Superior temporal gyrus (tissue), 1 donor: Measurements from ENCODE around the gene AURKA.
"Not testable (repeated sequence)": the region's sequence is repeated elsewhere in the genome, so short reads cannot be mapped to it uniquely, and the experiment has no call there.

Experiments used
- DNase-seq: peaks from one replicate; pipeline ENCODE4 v3.0.0-alpha.2; 2016; ENCODE audit errors: extremely low spot score

AURKA gene

GRCh38 chr20:56391596-56392131 lies 351 bp downstream of the AURKA start:
- no peak for DNase-seq

GRCh38 chr20:56391037-56391436 lies 978 bp downstream of the AURKA start:
- DNase-seq, result no peak

GRCh38 chr20:56390396-56390795 lies 1.6 kb downstream of the AURKA start:
- not testable (repeated sequence) for DNase-seq

GRCh38 chr20:56389807-56390206 lies 2.2 kb downstream of the AURKA start:
- DNase-seq, result no peak

GRCh38 chr20:56388882-56389281 lies 3.1 kb downstream of the AURKA start:
- DNase-seq, result no peak

- no peak for DNase-seq
Observed at GRCh38 chr20:56386219-56386618, 5.8 kb downstream of the AURKA start.

GRCh38 chr20:56385130-56385529 lies 6.9 kb downstream of the AURKA start:
- DNase-seq, result no peak

GRCh38 chr20:56383334-56383733 lies 8.7 kb downstream of the AURKA start:
- no peak for DNase-seq

- no peak for DNase-seq
Observed at GRCh38 chr20:56382696-56383095, 9.3 kb downstream of the AURKA start.

GRCh38 chr20:56381501-56381900 lies 10.5 kb downstream of the AURKA start:
- no peak for DNase-seq

- DNase-seq, result no peak
Observed at GRCh38 chr20:56380375-56380774, 11.6 kb downstream of the AURKA start.

- DNase-seq, result no peak
Observed at GRCh38 chr20:56378386-56378785, 13.6 kb downstream of the AURKA start.

GRCh38 chr20:56376331-56376730 lies 15.7 kb downstream of the AURKA start:
- DNase-seq, result no peak

GRCh38 chr20:56373942-56374341 lies 18.1 kb downstream of the AURKA start:
- DNase-seq, result no peak

- DNase-seq, result no peak
Observed at GRCh38 chr20:56372850-56373249, 19.2 kb downstream of the AURKA start.

GRCh38 chr20:56371977-56372376 lies 20.0 kb downstream of the AURKA start:
- DNase-seq, result no peak

- no peak for DNase-seq
Observed at GRCh38 chr20:56369179-56369578, 22.8 kb downstream of the AURKA start.

GRCh38 chr20:56368351-56369134 lies 23.5 kb downstream of the AURKA start:
- peak; percentile 80 for DNase-seq

- DNase-seq, result no peak
Observed at GRCh38 chr20:56363491-56363890, 28.5 kb downstream of the AURKA start.

- DNase-seq, result no peak
Observed at GRCh38 chr20:56362833-56363413, 29.1 kb downstream of the AURKA start.

GRCh38 chr20:56361900-56362299 lies 30.1 kb downstream of the AURKA start:
- DNase-seq, result no peak

GRCh38 chr20:56360908-56361205 lies 31.2 kb downstream of the AURKA start:
- DNase-seq, result no peak

GRCh38 chr20:56360133-56360907 lies 31.7 kb downstream of the AURKA start:
- no peak for DNase-seq
